H9 (cell line): Measurements from ENCODE around the gene ANTXRL. TPM values are rescaled to one million over a fixed set of nuclear protein-coding genes. Genes with fewer than 3 reads are reported as not detected.

Experiments
- DNase-seq: peaks from one replicate; pipeline ENCODE4 v3.0.0-alpha.2; 2017
- H2AFZ ChIP-seq: one replicate; pipeline ENCODE4 v1.6.1; 2013; ENCODE audit warnings: mild to moderate bottlenecking, low read length, control low read depth, moderate library complexity
- H2AK5ac ChIP-seq: 2 replicates; pipeline ENCODE4 v1.6.1; 2013; ENCODE audit warnings: low read length, control low read depth, mixed read lengths; ENCODE audit not compliant: insufficient read length
- H2BK120ac ChIP-seq: one replicate; pipeline ENCODE4 v1.6.1; 2013; ENCODE audit warnings: low read depth, mild to moderate bottlenecking, low read length, control low read depth, inconsistent platforms; ENCODE audit not compliant: poor library complexity, severe bottlenecking
- H2BK12ac ChIP-seq: 2 replicates; pipeline ENCODE4 v1.6.1; 2013; ENCODE audit warnings: low read length, control low read depth, mixed read lengths, low read depth; ENCODE audit not compliant: insufficient read length
- H2BK15ac ChIP-seq: 2 replicates; pipeline ENCODE4 v1.6.1; 2013; ENCODE audit warnings: low read depth, low read length, control low read depth
- H2BK20ac ChIP-seq: one replicate; pipeline ENCODE4 v1.6.1; 2013; ENCODE audit warnings: low read depth, mild to moderate bottlenecking, low read length, control low read depth, inconsistent platforms; ENCODE audit not compliant: poor library complexity, severe bottlenecking
- H2BK5ac ChIP-seq: 2 replicates; pipeline ENCODE4 v1.6.1; 2013; ENCODE audit warnings: low read length, control low read depth, mixed read lengths; ENCODE audit not compliant: insufficient read length
- H3K14ac ChIP-seq: 2 replicates; pipeline ENCODE4 v1.6.1; 2013; ENCODE audit warnings: low read length, control low read depth; ENCODE audit not compliant: insufficient read depth
- H3K18ac ChIP-seq: 2 replicates; pipeline ENCODE4 v1.6.1; 2013; ENCODE audit warnings: low read depth, mild to moderate bottlenecking, mixed read lengths, low read length, control low read depth; ENCODE audit not compliant: insufficient read length
- H3K23ac ChIP-seq: 2 replicates; pipeline ENCODE4 v1.6.1; 2013; ENCODE audit warnings: low read length, control low read depth, mixed read lengths, low read depth; ENCODE audit not compliant: insufficient read length
- H3K23me2 ChIP-seq: 2 replicates; pipeline ENCODE4 v1.6.1; 2013; ENCODE audit warnings: low read depth, mild to moderate bottlenecking, mixed read lengths, low read length, control low read depth; ENCODE audit not compliant: insufficient read length, poor library complexity, severe bottlenecking
- H3K27ac ChIP-seq: 2 replicates; pipeline ENCODE4 v1.5.1; 2013; ENCODE audit warnings: low read length, control low read depth, mixed read lengths, low read depth; ENCODE audit not compliant: insufficient read length
- H3K27me3 ChIP-seq: 2 replicates; pipeline ENCODE4 v1.6.1; 2013; ENCODE audit warnings: low read length, control low read depth, inconsistent platforms; ENCODE audit not compliant: insufficient read depth
- H3K4ac ChIP-seq: 2 replicates; pipeline ENCODE4 v1.6.1; 2013; ENCODE audit warnings: low read depth, mild to moderate bottlenecking, control low read depth, inconsistent platforms, low read length, moderate library complexity
- H3K4me1 ChIP-seq: 2 replicates; pipeline ENCODE4 v1.6.1; 2013; ENCODE audit warnings: low read length, control low read depth, inconsistent platforms; ENCODE audit not compliant: insufficient read depth
- H3K4me2 ChIP-seq: 2 replicates; pipeline ENCODE4 v1.6.1; 2013; ENCODE audit warnings: low read length, control low read depth, mixed read lengths; ENCODE audit not compliant: insufficient read length, insufficient read depth
- H3K56ac ChIP-seq: 2 replicates; pipeline ENCODE4 v1.6.1; 2013; ENCODE audit warnings: low read depth, mild to moderate bottlenecking, mixed read lengths, low read length, control low read depth; ENCODE audit not compliant: insufficient read length
- H3K79me1 ChIP-seq: 2 replicates; pipeline ENCODE4 v1.6.1; 2013; ENCODE audit warnings: low read depth, mild to moderate bottlenecking, moderate library complexity, low read length, control low read depth, inconsistent platforms; ENCODE audit not compliant: insufficient read depth, poor library complexity, severe bottlenecking
- H3K79me2 ChIP-seq: 2 replicates; pipeline ENCODE4 v1.6.1; 2013; ENCODE audit warnings: low read length, control low read depth, inconsistent platforms; ENCODE audit not compliant: insufficient read depth
- H3K9ac ChIP-seq: 2 replicates; pipeline ENCODE4 v1.6.1; 2013; ENCODE audit warnings: low read length, control low read depth, mixed read lengths; ENCODE audit not compliant: insufficient read length; ENCODE audit errors: extremely low read depth
- H3K9me3 ChIP-seq: one replicate; pipeline ENCODE4 v1.6.1; 2013; ENCODE audit warnings: low read depth, low read length, inconsistent platforms; ENCODE audit not compliant: control insufficient read depth
- H3T11ph ChIP-seq: one replicate; pipeline ENCODE4 v1.6.1; 2013; ENCODE audit warnings: mild to moderate bottlenecking, low read length, control low read depth, inconsistent platforms
- H4K20me1 ChIP-seq: one replicate; pipeline ENCODE4 v1.6.1; 2013; ENCODE audit not compliant: control insufficient read depth, insufficient read length, insufficient read depth
- H4K5ac ChIP-seq: 2 replicates; pipeline ENCODE4 v1.6.1; 2013; ENCODE audit warnings: low read depth, mild to moderate bottlenecking, mixed read lengths, low read length, control low read depth; ENCODE audit not compliant: insufficient read length
- H4K8ac ChIP-seq: replicated peaks from 2 replicates; pipeline ENCODE4 v1.6.1; 2013; ENCODE audit warnings: low read length, control low read depth, mixed read lengths, low read depth; ENCODE audit not compliant: insufficient read length
- H4K91ac ChIP-seq: 2 replicates; pipeline ENCODE4 v1.6.1; 2013; ENCODE audit warnings: low read depth, mild to moderate bottlenecking, moderate library complexity, mixed read lengths, low read length, control low read depth; ENCODE audit not compliant: insufficient read length
- H3K27ac Mint-ChIP-seq, 3 experiments: 2 replicates in 2 of 3; 3 replicates in 1 of 3; pipeline ENCODE4 v1.8.0; 2020 to 2021; ENCODE audit warnings: mixed read lengths in 3 of 3, mild to moderate bottlenecking in 1 of 3, moderate library complexity in 1 of 3
- H3K27me3 Mint-ChIP-seq: 2 replicates; pipeline ENCODE4 v1.8.0; 2021; ENCODE audit warnings: low read depth, mild to moderate bottlenecking, moderate library complexity, mixed read lengths
- H3K36me3 Mint-ChIP-seq, 3 experiments: 2 replicates in 2 of 3; 3 replicates in 1 of 3; pipeline ENCODE4 v1.8.0; 2020 to 2021; ENCODE audit warnings: low read depth in 3 of 3, mixed read lengths in 3 of 3; ENCODE audit not compliant: insufficient read depth in 1 of 3
- H3K4me1 Mint-ChIP-seq, 2 experiments: 2 replicates each; pipeline ENCODE4 v1.8.0; 2020; ENCODE audit warnings: mixed read lengths in 2 of 2
- H3K4me3 Mint-ChIP-seq, 2 experiments: 2 replicates in 1 of 2; 3 replicates in 1 of 2; pipeline ENCODE4 v1.8.0; 2020 to 2021; ENCODE audit warnings: mild to moderate bottlenecking in 2 of 2, mixed read lengths in 2 of 2, moderate library complexity in 1 of 2
- H3K9me3 Mint-ChIP-seq, 2 experiments: 2 replicates in 1 of 2; 3 replicates in 1 of 2; pipeline ENCODE4 v1.8.0; 2020; ENCODE audit warnings: mild to moderate bottlenecking in 2 of 2, mixed read lengths in 2 of 2, moderate library complexity in 1 of 2
- CTCF ChIP-seq: fragments of 200-600 bp; sonication (generic); conservative IDR thresholded peaks from 3 replicates; pipeline ENCODE4 v1.8.0; 2021; ENCODE audit warnings: antibody characterized with exemption, mild to moderate bottlenecking
- WGBS: extraction: QIAGEN DNeasy Blood & Tissue Kit; methylation state at CpG from one replicate; pipeline ENCODE4 v1.1.7; 2013; ENCODE audit warnings: missing lambda C conversion rate, low lambda C conversion rate, mixed read lengths; ENCODE audit not compliant: insufficient read length; ENCODE audit errors: extremely low coverage; 5-methylcytosine and 5-hydroxymethylcytosine counted together
- total RNA-seq: library from RNA; stranded (reverse); gene quantifications from 2 replicates; pipeline ENCODE4 v1.2.1, GENCODE V29; 2021

Gene ANTXRL
- total RNA-seq, 1 experiment from 2014 or later, result not detected

- H3K79me2 ChIP-seq, result no peaks in the 10 kb centered on the region
- H4K5ac ChIP-seq, result no peak overlapping the region
- no CpG with 5 or more reads among the region's 5 CpGs for WGBS
- H2BK20ac ChIP-seq, result no peak overlapping the region
- H2BK12ac ChIP-seq, result no peak overlapping the region
- H4K91ac ChIP-seq, result no peak overlapping the region
- no peak overlapping the region for H3K14ac ChIP-seq
- H3K27ac ChIP-seq, result no peak overlapping the region
- H3K18ac ChIP-seq, result no peak overlapping the region
- TF ChIP-seq CTCF, result no peak
- no peaks in the 10 kb centered on the region for H3K4me1 ChIP-seq
- H3K36me3 Mint-ChIP-seq, result no peaks in the 10 kb centered on the region
- no peak overlapping the region for H2BK15ac ChIP-seq
- no peak overlapping the region for H3K4me2 ChIP-seq
- no peaks in the 10 kb centered on the region for H3K9me3 ChIP-seq
- H2AFZ ChIP-seq, result no peak overlapping the region
- H4K8ac ChIP-seq, result no peak overlapping the region
- no peak overlapping the region for H3T11ph ChIP-seq
- H3K23ac ChIP-seq, result no peak overlapping the region
- no peak overlapping the region for H2AK5ac ChIP-seq
- H3K23me2 ChIP-seq, result no peaks in the 10 kb centered on the region
- no peak overlapping the region for H3K4me3 Mint-ChIP-seq
- H3K27me3 Mint-ChIP-seq, result peaks cover 4% of the 10 kb centered on the region
- H3K9me3 Mint-ChIP-seq, result no peaks in the 10 kb centered on the region
- H3K27ac Mint-ChIP-seq, result no peak overlapping the region; a peak in 1 of 7 replicates
- H3K56ac ChIP-seq, result no peak overlapping the region
- DNase-seq, result no peak
- H2BK120ac ChIP-seq, result no peak overlapping the region
- H3K79me1 ChIP-seq, result no peaks in the 10 kb centered on the region
- no peak overlapping the region for H2BK5ac ChIP-seq
- no peaks in the 10 kb centered on the region for H4K20me1 ChIP-seq
- H3K4ac ChIP-seq, result no peak overlapping the region
- H3K27me3 ChIP-seq, result no peaks in the 10 kb centered on the region
- no peak overlapping the region for H3K9ac ChIP-seq
- H3K4me1 Mint-ChIP-seq, result peaks cover 4 to 7% of the 10 kb centered on the region in 2 experiments
Measured at GRCh38 chr10:46299286-46299535, 12.4 kb downstream of the ANTXRL start.
